Measurements from ENCODE around the gene EFCAB13. TPM values are rescaled to one million over a fixed set of nuclear protein-coding genes. Genes with fewer than 3 reads are reported as not detected.
"Not testable (repeated sequence)": the region's sequence is repeated elsewhere in the genome, so short reads cannot be mapped to it uniquely, and the experiment has no call there.

The EFCAB13 gene
- total RNA-seq, 1 donor from 2014 or later: 3.1 TPM

- DNase-seq (ENCODE audit: low read depth, low spot score): not testable (repeated sequence)
Measured at GRCh38 chr17:47425887-47426635, 102.3 kb downstream of the EFCAB13 start.

GRCh38 chr17:47427985-47428384 is 104.2 kb downstream of the EFCAB13 start:
- DNase-seq (ENCODE audit: low read depth, low spot score): no peak

GRCh38 chr17:47432240-47432639 is 108.5 kb downstream of the EFCAB13 start:
- DNase-seq (ENCODE audit: low read depth, low spot score): not testable (repeated sequence)

GRCh38 chr17:47465165-47465564 is 141.4 kb downstream of the EFCAB13 start:
- DNase-seq (ENCODE audit: low read depth, low spot score): no peak

- not testable (repeated sequence) for DNase-seq (ENCODE audit: low read depth, low spot score)
Measured at GRCh38 chr17:47466976-47467375, 143.2 kb downstream of the EFCAB13 start.

GRCh38 chr17:47470836-47471235 is 147.1 kb downstream of the EFCAB13 start:
- DNase-seq (ENCODE audit: low read depth, low spot score): no peak

GRCh38 chr17:47472073-47472472 is 148.3 kb downstream of the EFCAB13 start:
- not testable (repeated sequence) for DNase-seq (ENCODE audit: low read depth, low spot score)

Other genes with a start within 250 kb of the EFCAB13 start
- 178 and 195 TPM in 2 replicates for gene CDC27, start 134.7 kb upstream of the EFCAB13 start, total RNA-seq
- gene MYL4, start 114.6 kb upstream of the EFCAB13 start, total RNA-seq: 0.33 and 0.81 TPM in 2 replicates
- gene ITGB3, start 70.1 kb upstream of the EFCAB13 start, total RNA-seq: 96.8 and 104 TPM in 2 replicates
- gene NPEPPS, start 207.2 kb downstream of the EFCAB13 start, total RNA-seq: 73.0 and 81.4 TPM in 2 replicates